GM21360 (cell line): ENCODE measurements around the gene CSNK1G2.

Source experiments
- ATAC-seq: cut with Tn5 transposase; IDR thresholded peaks from one replicate; pipeline ENCODE4 v1.9.1; 2021; ENCODE audit warnings: mild to moderate bottlenecking, moderate library complexity; ENCODE audit not compliant: unreplicated experiment

The CSNK1G2 gene

GRCh38 chr19:1941146-1942077, at the start of gene CSNK1G2:
Gene CSNK1G2 (plus strand): TSS chr19:1941172. CDS start chr19:1969773, 28,601 bp downstream.
- ATAC-seq, result peak; percentile 51

GRCh38 chr19:1893791-1894190, 47.2 kb upstream of the CSNK1G2 start:
- ATAC-seq, result no peak

- no peak for ATAC-seq
These were observed 44.5 kb upstream of the CSNK1G2 start for GRCh38 chr19:1896508-1896907.

GRCh38 chr19:1901940-1902404, 39.0 kb upstream of the CSNK1G2 start:
- no peak for ATAC-seq

GRCh38 chr19:1902923-1903322, 38.0 kb upstream of the CSNK1G2 start:
- ATAC-seq, result no peak

GRCh38 chr19:1904860-1905109, 36.2 kb upstream of the CSNK1G2 start:
- peak; percentile 15 for ATAC-seq

- peak; percentile 78 for ATAC-seq
These were observed 35.7 kb upstream of the CSNK1G2 start, which contains the start of the genes ADAT3 and SCAMP4 for GRCh38 chr19:1905110-1905862. Gene ADAT3 (plus strand): TSS chr19:1905399. CDS start chr19:1912048, 6,649 bp downstream. Gene SCAMP4 (plus strand): TSS chr19:1905399. CDS start chr19:1915020, 9,621 bp downstream.

GRCh38 chr19:1905863-1906375, 35.1 kb upstream of the CSNK1G2 start:
- ATAC-seq, result no peak

- no peak for ATAC-seq
These were observed 33.9 kb upstream of the CSNK1G2 start for GRCh38 chr19:1906985-1907562.

GRCh38 chr19:1907563-1908363, 33.2 kb upstream of the CSNK1G2 start:
- ATAC-seq, result no peak

- ATAC-seq, result no peak
These were observed 32.7 kb upstream of the CSNK1G2 start for GRCh38 chr19:1908364-1908678.

GRCh38 chr19:1909761-1910080, 31.3 kb upstream of the CSNK1G2 start:
- ATAC-seq, result no peak

GRCh38 chr19:1910177-1910576, 30.8 kb upstream of the CSNK1G2 start:
- no peak for ATAC-seq

GRCh38 chr19:1911098-1911497, 29.9 kb upstream of the CSNK1G2 start:
- no peak for ATAC-seq

GRCh38 chr19:1911995-1912394, 29.0 kb upstream of the CSNK1G2 start:
- ATAC-seq, result no peak

GRCh38 chr19:1912760-1913505, 28.0 kb upstream of the CSNK1G2 start:
- ATAC-seq, result no peak

- no peak for ATAC-seq
These were observed 27.0 kb upstream of the CSNK1G2 start for GRCh38 chr19:1913781-1914577.

- no peak for ATAC-seq
These were observed 26.1 kb upstream of the CSNK1G2 start for GRCh38 chr19:1914826-1915341.

- ATAC-seq, result no peak
These were observed 23.8 kb upstream of the CSNK1G2 start for GRCh38 chr19:1917146-1917545.
